ENCODE results near the gene DTNBP1.
"Not testable (repeated sequence)": the region's sequence is repeated elsewhere in the genome, so short reads cannot be mapped to it uniquely, and the experiment has no call there.

Gene DTNBP1

DNA sequence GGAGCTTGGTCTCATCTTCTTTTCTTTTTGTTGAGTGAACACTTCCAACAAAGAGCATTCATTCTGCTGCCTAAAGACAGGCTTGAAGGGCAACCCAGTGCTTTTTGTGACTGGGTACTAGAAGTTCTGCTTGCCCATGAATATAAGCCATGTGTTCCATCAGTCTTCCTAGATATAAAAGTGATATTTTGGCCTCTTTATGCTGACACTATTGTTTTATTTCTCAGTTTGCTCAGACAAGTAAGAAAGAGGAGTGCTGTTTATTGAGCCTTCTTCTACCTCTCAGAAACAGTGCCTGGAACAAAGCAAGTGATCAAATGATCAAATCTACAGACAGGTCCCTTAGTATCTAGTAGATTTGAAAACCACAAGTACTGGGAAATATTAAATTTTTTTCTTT, 2.4 kb upstream of the DTNBP1 start:
- no peak for DNase-seq

DNA sequence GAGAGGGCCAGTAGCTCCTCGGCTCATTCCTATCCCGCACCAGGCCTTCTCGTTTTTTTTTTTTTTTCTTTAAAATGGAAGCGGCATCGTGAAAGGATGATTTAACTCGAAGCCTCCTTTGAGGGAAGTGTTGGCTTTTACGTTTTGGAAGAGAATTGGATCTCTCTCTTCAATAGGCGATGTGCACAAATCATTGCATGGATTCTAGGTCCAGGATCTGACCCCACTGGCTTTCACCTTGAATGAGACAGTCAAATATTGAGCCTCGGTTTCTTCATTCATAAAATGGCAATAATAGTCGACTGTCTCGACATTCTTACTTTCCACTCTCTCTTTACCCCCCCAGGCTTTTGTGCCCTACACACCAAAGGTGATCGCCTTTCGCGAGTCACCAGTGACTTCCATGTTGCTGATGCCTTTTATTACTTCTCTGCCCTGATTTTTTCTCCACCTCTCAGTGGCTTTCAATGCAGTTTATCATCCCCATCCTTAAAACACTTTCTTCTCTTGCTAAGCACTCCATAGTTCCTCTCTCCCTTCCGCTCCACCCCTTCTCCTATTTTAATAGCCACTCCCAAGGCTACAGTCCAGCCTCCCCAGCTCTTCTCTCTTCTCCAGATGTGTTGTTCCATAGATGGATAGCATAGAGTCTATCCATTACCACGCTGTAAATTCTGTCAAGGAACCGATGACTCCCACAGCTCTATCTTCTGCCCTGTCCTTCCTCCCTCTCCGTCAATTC, 473 bp upstream of the DTNBP1 start:
- DNase-seq = no peak

DNA sequence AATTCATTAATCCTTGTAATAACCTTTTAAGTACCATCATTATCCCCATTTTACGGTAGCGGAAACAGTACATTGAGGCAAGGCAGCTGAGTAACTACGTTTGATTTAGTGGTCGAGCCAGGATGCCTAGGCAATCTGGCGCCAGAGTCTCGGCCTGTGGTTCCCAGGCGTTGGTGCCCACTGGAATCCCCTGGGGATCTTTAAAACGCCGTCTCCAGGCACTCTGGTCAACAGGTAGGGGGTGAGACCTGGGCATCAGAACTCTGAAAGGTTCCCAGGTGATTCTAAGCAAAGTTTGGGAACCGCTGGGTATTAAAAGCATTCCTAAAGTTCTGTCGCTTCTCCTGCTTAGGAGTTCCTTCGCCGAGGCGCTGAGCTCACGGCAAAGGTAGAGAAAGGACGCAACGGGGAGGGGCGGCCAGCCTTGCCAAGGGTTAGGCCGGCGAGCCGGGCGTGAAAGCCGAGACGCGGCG, 939 bp downstream of the DTNBP1 start:
- no peak for DNase-seq

DNA sequence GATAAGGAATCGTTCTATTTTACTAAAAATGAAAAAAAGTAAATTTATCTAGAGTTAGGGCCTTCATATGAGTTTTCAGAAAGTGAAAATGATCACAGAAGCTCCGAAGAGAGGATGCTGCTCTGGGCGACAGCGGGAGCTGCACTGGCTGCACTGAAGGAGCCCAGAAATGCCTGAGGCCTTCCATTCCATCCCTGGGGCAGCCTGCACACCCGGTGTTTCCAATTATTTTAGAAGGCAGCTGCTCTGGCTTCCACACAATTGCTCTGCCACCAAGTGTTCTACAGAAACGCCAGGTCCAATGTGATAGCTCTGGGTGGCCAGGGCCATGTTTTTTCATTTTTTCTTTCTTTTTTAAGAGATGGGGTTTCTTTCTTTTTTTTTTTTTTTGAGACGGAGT, 3.6 kb downstream of the DTNBP1 start:
- DNase-seq = no peak

DNA sequence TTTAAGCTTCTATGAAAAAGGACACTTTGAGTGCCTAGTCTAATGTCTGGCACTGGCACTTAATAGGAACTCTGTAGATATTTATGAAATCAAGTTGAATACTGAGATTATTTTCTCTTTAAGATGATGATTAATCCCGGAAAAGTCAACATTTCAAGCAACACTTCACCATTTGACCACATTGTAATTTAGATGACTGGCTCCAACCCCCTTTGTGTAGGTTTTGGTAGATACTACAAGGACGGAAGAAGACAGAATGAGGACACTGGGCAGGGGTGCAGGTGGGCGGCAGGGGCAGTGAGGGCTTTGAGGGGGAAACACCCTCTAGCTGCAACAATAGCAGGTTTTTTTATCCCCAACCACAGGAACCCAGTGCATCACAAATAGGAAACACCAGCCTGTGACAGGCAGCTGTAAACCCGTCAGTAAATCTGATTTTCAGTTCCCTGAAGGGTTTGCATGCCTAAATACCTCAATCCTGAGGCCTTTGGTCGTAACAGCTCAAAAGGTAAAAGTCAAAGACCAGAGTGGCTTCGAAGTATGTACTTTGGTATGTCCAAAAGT, 4.6 kb downstream of the DTNBP1 start:
- no peak for DNase-seq

DNA sequence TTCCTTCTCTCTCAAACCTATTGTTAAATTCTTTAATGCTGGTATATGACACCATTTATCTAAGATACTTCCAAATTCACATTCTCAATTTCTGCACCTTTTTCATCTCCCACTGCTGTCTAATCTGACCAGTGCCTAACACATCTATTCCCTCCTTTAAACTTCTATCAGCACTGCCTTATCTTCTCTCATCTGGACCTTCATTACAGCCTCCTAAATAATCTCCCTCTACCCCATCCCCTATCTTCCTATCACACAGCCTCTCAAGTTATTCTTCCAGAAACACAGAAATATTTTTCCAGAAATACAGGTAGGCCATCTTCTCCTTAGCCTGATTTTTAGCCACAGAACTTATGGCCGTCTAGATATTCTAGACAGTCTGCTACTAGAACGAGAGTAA, 5.5 kb downstream of the DTNBP1 start:
- no peak for DNase-seq

DNA sequence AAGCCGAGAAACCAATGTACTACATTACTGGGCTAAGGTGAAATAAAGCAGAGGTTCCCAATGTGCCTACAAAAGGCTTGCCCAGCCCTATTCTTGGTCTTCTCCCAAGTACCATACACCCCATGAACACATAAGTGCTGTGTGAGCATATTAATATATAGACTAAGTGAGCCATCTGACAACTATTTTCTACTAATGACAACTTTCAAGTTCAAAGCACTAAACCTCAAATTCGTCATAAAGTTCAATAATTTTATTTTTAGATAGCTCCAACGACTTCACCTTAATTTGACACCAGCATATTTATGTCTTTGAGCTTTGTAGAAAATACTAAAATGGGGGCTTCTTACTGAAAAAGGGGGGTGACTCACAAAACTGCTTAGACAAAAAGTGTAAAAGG, 6.7 kb downstream of the DTNBP1 start:
- DNase-seq = no peak

DNA sequence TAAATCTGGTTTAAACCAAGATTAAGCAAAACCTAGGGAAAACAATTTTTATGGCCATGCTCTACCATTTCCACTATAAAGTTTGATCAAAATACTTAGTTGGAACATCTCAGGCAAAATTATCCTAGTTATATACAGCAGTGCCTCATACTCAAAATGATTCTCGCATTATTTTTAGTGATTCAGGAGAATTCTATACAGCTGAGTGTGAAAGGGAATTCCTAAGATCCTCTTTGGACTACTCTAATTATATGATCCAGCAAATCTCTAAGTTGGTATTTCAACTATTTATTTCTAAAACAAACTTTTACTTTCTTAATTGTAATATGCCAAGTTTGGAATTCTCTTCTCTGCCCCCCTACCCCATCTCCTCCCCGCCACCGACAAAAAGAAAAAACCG, 8.6 kb downstream of the DTNBP1 start:
- no peak for DNase-seq

DNA sequence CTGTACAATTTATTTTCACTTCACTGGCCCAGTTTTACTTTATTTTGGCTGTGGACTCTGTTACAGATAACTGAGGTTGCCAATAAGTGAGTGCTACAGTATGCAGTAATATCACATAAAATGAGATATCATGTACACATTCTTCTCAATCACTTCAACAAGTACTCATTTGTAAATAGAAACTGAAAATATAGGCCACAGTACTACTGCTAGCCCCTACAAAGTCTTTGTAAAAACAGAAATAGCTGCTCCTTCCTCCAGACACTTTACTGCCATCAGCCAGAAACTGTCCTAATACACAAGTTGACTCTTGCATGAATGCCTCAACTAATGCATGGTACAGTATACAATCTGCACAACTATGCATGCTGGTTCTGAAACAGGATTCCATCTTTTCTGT, 9.2 kb downstream of the DTNBP1 start:
- DNase-seq = no peak

DNA sequence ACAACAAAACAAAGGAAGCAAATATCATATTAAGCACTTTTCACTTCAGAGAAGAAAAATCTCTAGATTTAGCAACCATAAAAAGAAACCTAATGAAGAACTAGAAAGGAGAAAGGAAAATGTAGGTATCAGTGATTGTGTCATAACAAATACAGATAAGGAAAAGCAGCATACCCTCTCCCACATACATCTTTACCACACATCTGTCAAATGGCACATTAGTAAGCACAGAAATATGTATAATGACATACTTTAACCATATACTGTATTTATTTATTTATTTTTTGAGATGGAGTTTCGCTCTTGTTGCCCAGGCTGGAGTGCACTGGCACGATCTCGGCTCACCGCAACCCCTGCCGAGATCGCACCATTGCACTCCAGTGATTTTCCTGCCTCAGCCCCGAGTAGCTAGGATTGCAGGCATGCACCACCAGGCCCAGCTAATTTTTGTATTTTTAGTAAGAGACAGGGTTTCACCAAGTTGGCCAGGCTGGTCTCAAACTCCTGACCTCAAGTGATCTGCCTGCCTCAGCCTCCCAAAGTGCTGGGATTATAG, 12.7 kb downstream of the DTNBP1 start:
- not testable (repeated sequence) for DNase-seq

DNA sequence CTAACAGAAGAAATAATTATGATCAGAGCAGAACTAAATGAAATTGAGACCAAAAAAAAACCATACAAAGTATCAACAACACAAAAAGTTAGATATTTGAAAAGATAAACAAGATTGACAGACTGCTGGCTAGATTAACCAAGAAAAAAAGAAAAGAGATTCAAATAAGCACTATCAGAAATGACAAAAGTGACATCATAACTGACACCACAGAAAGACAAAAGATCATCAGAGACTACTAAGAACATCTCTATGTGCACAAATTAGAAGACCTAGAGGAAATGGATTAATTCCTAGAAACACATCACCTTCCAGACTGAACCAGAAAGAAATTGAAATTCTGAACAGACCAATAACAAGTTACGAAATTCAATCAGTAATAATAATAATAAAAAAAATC, 17.9 kb downstream of the DTNBP1 start:
- no peak for DNase-seq

DNA sequence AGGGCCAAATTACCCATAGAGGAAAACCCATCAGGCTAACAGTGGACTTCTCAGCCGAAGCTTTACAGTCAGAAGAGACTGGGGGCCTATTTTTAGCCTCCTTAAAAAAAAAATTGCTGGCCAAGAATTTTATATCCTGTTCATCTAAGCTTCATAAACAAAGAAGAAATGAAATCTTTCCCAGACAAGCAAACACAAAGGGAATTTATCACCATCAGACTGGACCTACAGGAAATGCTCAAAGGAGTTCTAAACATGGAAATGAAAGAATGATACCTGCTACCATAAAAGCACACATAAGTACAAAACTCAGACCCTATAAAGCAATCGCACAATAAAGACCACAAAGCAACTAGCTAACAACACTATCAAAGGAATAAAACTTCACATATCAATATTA, 19.3 kb downstream of the DTNBP1 start:
- no peak for DNase-seq

DNA sequence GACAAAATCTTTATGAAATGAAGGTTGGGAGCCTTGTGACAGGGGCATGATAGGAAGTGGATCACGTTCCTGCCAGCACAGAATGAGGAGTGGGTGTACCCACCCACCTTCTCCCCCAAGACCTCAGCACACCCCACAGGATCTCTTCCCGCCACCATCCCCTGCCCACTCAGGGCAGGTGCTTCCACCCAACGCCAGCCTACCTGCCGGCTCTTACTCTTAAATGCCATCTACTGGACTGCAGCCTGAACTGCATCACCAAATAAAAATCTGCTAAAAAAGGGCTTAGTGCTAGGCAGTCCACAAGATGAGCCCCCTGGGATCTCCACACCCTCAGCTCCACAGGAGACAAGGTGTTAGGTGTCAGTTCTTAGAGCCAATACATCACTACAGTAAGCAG, 20.6 kb downstream of the DTNBP1 start:
- no peak for DNase-seq

DNA sequence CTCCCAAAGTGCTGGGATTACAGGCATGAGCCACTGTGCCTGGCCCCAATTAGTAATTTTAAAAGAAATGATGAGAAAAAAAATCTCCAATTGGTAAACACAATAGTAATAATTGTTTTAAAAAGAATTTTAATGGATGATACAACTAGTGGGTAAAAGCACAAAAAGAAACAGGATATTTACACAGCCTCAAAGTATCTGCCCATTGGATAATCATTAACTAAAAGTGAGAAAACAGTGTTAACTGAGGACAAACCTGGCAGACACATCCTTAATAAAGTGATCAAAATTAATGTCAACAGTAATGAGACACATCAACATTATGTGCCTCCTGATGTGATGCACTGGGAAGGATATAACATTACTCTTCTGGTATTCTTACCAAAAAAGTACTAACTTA, 24.5 kb downstream of the DTNBP1 start:
- no peak for DNase-seq

DNA sequence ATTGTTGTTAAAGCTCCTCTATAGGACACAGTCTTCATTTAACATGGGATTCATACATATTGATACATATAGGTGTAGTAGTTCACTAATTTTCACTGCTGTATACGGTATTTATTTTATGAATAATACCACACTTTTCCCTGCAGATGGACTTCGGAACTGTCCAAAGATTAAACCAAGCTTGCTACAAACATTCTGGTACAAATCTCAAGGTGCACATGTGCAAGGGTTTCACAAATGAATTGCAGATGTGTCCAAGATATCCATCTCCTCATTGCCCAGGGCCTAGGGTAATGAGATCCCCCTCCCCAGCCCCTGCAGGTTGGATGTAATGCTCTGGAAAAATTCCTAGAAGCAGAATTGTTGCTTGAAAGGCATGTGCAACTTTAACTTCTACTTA, 31.4 kb downstream of the DTNBP1 start:
- no peak for DNase-seq

DNA sequence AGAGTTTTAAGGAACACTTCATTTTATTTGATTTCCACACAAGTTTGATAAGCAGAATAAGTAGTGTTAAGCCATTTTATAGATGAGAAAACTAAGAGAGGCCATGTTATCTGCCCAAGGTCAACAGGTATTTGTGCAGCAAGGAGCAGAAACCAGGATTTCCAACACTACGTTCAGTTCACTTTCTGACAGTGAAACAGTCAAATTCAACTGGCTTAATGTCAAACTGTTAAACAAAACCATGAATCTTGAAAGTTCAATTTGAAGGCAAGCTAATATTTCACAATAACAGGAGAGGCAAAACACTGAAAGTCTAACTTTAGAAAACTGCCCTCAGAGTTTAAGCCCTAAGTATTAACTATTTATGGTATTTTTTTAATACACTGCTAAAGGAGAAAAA, 32.6 kb downstream of the DTNBP1 start:
- peak; percentile 59 for DNase-seq

DNA sequence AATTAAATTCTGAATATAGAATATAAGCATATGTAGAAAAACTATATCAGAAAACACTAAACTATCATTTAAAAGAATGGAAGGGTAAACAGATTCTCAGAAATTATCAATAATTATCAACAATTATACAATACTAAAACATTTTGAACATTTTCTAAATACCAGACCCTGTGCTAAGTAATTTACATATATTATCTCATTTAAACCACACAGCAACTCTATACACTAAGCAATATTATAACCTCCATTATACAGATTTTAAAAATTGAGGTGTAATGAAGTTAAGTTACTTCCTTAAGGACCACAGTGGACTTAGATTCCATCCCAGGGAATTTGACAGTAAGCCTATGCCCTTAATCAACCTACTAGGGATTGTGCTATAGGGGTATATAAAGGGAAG, 33.3 kb downstream of the DTNBP1 start:
- DNase-seq = no peak

DNA sequence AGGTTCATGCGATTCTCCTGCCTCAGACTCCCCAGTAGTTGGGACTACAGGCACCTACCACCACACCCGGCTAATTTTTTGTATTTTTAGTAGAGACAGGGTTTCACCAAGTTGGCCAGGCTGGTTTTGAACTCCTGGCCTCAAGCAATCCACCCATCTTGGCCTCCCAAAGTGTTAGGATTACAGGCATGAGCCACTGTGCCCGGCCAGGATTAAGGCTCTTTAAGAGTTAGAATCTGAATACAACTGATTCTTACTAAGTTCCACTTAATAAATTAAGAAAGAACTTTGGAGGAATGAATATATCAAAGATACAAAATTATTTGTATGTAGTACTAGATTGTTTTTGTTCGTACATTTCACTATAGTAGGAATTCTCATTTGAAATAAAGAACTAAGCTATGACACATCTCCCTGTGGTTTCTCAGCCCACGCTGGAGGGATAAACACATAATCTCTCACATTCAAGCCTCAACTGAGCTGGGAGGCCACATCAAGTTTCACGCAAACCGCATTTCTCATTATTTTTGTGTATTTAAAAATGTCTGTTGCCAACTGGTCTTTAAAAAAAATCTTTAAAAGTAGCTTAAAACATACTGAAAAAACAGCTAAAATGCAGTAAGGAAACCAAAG, 34.2 kb downstream of the DTNBP1 start:
- peak; percentile 87 for DNase-seq

DNA sequence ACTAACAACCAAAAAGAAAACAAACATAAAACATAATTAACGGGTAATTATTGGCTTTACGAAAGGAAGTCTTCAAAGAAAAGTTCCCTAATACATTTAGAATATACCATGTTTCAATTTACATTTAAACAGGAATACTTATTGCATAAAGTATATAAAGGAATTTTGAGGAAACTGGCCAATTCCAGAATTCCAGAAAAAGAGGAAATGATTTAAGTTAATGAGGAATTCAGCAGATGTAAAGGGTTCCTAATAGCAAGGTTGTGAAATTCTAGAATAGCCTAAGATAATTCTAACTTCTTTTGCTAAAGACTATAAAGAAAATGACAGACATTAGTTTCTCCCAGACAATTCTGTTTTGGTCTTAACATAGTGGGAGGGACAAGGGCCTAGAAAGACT, 35.0 kb downstream of the DTNBP1 start:
- no peak for DNase-seq

DNA sequence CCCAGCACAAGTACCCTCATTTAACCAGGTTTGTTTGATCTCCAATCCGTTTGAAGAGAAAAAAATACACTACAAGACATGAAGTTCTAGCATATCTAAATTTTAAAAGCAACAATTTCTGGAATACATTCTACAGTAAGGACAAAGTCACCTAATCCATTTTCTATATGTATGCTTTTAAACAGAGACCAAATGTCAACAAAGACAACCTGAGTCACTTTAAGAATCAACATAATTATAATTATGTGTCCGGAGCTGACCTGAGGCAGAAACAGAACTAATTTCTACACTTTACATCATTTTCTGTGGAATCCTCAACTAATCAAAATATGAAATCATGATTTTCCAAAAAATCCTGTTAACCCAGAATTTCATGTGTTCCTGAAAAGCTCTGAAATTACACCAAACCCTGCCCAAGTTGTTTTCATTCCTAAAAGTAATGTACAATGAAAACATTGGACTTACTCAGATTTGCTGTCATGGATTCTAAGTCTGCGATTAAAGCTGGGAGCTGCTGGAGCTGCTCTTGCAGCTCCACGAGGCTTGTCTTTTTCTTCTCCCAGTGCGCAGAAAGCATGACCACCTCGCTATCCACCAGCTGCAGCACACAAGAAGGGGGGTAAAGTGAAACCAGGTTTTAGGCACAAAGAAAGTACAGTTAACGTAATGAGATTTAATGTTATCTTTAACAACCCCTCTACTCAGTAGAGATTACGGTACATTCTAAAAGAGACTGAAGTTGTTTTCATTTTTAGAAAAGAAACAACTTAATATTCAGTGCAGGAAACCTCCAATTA, 35.8 kb downstream of the DTNBP1 start:
- no peak for DNase-seq

DNA sequence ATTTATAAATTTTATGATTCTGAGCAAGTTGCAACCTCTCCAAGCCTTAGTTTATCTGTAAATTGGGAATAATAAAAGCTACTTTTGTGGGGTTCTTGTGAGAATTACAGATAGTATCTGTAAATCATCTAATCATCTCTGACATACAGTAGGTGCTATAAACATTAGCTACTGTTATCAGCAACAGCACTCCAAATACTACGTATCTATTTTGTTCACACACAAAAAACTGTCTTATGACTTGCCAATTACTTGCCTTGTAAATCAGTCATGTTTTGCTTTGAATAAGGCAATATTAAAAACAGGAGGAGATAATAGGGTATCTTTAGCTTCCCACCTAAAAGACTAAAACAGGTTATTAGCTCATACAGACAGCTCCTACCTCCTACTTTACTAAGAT, 36.7 kb downstream of the DTNBP1 start:
- DNase-seq = no peak

DNA sequence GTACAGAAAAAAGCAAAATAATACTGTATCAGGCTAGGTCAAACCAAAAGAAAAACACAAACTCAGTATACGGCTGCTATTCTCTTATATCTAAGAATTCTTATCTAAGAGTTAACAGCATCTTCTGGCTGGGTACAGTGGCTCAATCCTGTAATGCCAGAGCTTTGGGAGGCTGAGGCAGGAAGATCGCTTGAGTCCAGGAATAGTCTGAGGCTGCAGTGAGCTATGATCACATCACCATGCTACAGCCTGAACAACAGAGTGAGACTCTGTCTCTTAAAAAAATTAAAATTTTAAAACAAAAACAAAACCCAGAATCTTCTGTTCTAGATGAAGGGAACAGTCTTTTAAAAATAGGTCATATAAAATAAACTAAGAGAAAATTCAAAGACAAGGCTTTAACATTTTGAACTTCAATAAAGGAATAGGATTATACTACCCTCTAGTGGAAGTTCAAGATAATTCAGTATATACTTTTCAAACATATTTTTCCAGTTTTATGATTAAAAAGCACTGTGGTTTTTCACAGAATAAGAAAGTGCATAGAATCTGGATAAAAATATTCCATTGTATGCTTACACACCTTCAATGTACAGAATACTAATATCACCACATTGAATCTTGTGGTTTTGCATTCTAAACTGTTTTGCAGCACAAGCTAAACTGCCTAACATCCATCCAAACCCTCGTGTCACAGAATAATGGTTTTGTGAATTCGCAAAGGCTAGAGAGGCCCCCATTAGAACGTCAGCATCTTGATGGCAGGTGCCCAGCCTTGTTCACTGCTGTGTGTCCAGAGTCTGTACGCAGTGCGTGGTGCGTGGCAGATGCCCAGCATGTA, 39.3 kb downstream of the DTNBP1 start:
- peak; percentile 36 for DNase-seq

All from MV-4-11 (cell line).